WTC11 (cell line): ENCODE results near the gene GRIN2A. TPM values are rescaled to one million over a fixed set of nuclear protein-coding genes. Genes with fewer than 3 reads are reported as not detected.

Source experiments
- ATAC-seq: fragments of 200-7000 bp; cut with Tn5 transposase; 2 replicates; pipeline ENCODE4 v1.10.0; 2021; ENCODE audit warnings: mild to moderate bottlenecking, moderate library complexity
- CTCF ChIA-PET: fragments of 300-600 bp; sonication (Branson Sonifier 250); formaldehyde crosslinking; loops from one replicate; lab custom pipeline; 2021; ENCODE audit warnings: antibody characterized with exemption; lab: Charles Lee
- POLR2A ChIA-PET: fragments of 350-600 bp; sonication (Branson Sonifier 250); formaldehyde crosslinking; loops from one replicate; lab custom pipeline; 2021; ENCODE audit warnings: antibody characterized with exemption; lab: Charles Lee
- DNase-seq: peaks from one replicate; pipeline ENCODE4 v3.0.0; 2021; ENCODE audit warnings: low spot score
- H3K27ac Mint-ChIP-seq: 2 replicates; pipeline ENCODE4 v1.8.0; 2021; ENCODE audit warnings: mixed read lengths
- H3K27me3 Mint-ChIP-seq: 2 replicates; pipeline ENCODE4 v1.8.0; 2021; ENCODE audit warnings: low read depth, mild to moderate bottlenecking, moderate library complexity, mixed read lengths
- H3K36me3 Mint-ChIP-seq: 2 replicates; pipeline ENCODE4 v1.8.0; 2021; ENCODE audit warnings: mixed read lengths
- H3K4me1 Mint-ChIP-seq: 2 replicates; pipeline ENCODE4 v1.8.0; 2022; ENCODE audit warnings: mixed read lengths
- H3K4me3 Mint-ChIP-seq: 2 replicates; pipeline ENCODE4 v1.8.0; 2021; ENCODE audit warnings: mild to moderate bottlenecking, moderate library complexity, mixed read lengths
- H3K9me3 Mint-ChIP-seq: 2 replicates; pipeline ENCODE4 v1.8.0; 2021; ENCODE audit warnings: mixed read lengths
- CREB1 ChIP-seq: sonication (generic); formaldehyde crosslinking; IDR thresholded peaks from 2 replicates; pipeline ENCODE4 v1.8.0; 2023; ENCODE audit warnings: mild to moderate bottlenecking, missing genetic modification reagents
- ELF4 ChIP-seq: sonication (generic); formaldehyde crosslinking; IDR thresholded peaks from 2 replicates; pipeline ENCODE4 v1.8.1; 2022; ENCODE audit warnings: low read depth, mild to moderate bottlenecking, moderate library complexity, missing genetic modification reagents
- FOXK1 ChIP-seq: sonication (generic); formaldehyde crosslinking; IDR thresholded peaks from 2 replicates; pipeline ENCODE4 v1.8.0; 2022; ENCODE audit warnings: mild to moderate bottlenecking, moderate library complexity, missing genetic modification reagents
- GABPB1 ChIP-seq: sonication (generic); formaldehyde crosslinking; IDR thresholded peaks from 2 replicates; pipeline ENCODE4 v1.8.1; 2023; ENCODE audit warnings: mild to moderate bottlenecking, missing genetic modification reagents
- GRHL2 ChIP-seq: fragments of 250-450 bp; sonication (Bioruptor Pico); IDR thresholded peaks from 2 replicates; pipeline ENCODE4 v1.8.0; 2022; ENCODE audit warnings: mild to moderate bottlenecking, moderate library complexity; ENCODE audit not compliant: insufficient replicate concordance, severe bottlenecking
- HMGA2 ChIP-seq: fragments of 250-450 bp; sonication (Bioruptor Pico); IDR thresholded peaks from 2 replicates; pipeline ENCODE4 v1.4.0; 2021; ENCODE audit warnings: mild to moderate bottlenecking, moderate library complexity
- JAZF1 ChIP-seq: fragments of 250-450 bp; sonication (Bioruptor Pico); IDR thresholded peaks from 2 replicates; pipeline ENCODE4 v1.9.0; 2021; ENCODE audit warnings: moderate library complexity, mild to moderate bottlenecking, inconsistent platforms
- JUN ChIP-seq: sonication (generic); formaldehyde crosslinking; IDR thresholded peaks from 2 replicates; pipeline ENCODE4 v1.8.0; 2023; ENCODE audit warnings: mild to moderate bottlenecking, missing genetic modification reagents
- KAT7 ChIP-seq: sonication (generic); formaldehyde crosslinking; IDR thresholded peaks from 2 replicates; pipeline ENCODE4 v1.8.1; 2023; ENCODE audit warnings: missing genetic modification reagents, mild to moderate bottlenecking, borderline replicate concordance
- NFATC4 ChIP-seq: fragments of 250-450 bp; sonication (Bioruptor Pico); IDR thresholded peaks from 2 replicates; pipeline ENCODE4 v1.9.0; 2021; ENCODE audit warnings: mild to moderate bottlenecking
- OVOL2 ChIP-seq: fragments of 250-450 bp; sonication (Bioruptor Pico); IDR thresholded peaks from 2 replicates; pipeline ENCODE4 v1.9.0; 2021; ENCODE audit warnings: mild to moderate bottlenecking, borderline replicate concordance
- SMAD3 ChIP-seq: sonication (generic); formaldehyde crosslinking; IDR thresholded peaks from 2 replicates; pipeline ENCODE4 v1.8.0; 2022; ENCODE audit warnings: missing genetic modification reagents, mild to moderate bottlenecking, borderline replicate concordance
- SP1 ChIP-seq: sonication (generic); formaldehyde crosslinking; conservative IDR thresholded peaks from 2 replicates; pipeline ENCODE4 v1.8.1; 2022; ENCODE audit warnings: missing genetic modification reagents
- TEAD4 ChIP-seq: sonication (generic); formaldehyde crosslinking; IDR thresholded peaks from 2 replicates; pipeline ENCODE4 v1.8.0; 2022; ENCODE audit warnings: mild to moderate bottlenecking, missing genetic modification reagents
- TP53 ChIP-seq: sonication (generic); formaldehyde crosslinking; IDR thresholded peaks from 2 replicates; pipeline ENCODE4 v1.8.1; 2023; ENCODE audit warnings: mild to moderate bottlenecking, missing genetic modification reagents
- ZNF232 ChIP-seq: sonication (generic); formaldehyde crosslinking; IDR thresholded peaks from 2 replicates; pipeline ENCODE4 v1.8.0; 2022; ENCODE audit warnings: mild to moderate bottlenecking, missing genetic modification reagents
- ZNF317 ChIP-seq: sonication (generic); formaldehyde crosslinking; IDR thresholded peaks from 2 replicates; pipeline ENCODE4 v1.8.1; 2023; ENCODE audit warnings: low read depth, mild to moderate bottlenecking, moderate library complexity, missing genetic modification reagents, borderline replicate concordance
- ZNF396 ChIP-seq: fragments of 250-450 bp; sonication (Bioruptor Pico); IDR thresholded peaks from 2 replicates; pipeline ENCODE4 v1.8.0; 2021; ENCODE audit warnings: mild to moderate bottlenecking, moderate library complexity, borderline replicate concordance
- total RNA-seq: library from RNA; stranded (reverse); gene quantifications from 3 replicates; pipeline ENCODE4 v1.2.3, GENCODE V29; 2021
- TF ChIP-seq, protein P1 (sequence below): sonication (generic); formaldehyde crosslinking; IDR thresholded peaks from 2 replicates; pipeline ENCODE4 v1.8.1; 2023; ENCODE audit warnings: mild to moderate bottlenecking, missing genetic modification reagents
- TF ChIP-seq, protein P2 (sequence below): fragments of 250-450 bp; sonication (Bioruptor Pico); IDR thresholded peaks from 2 replicates; pipeline ENCODE4 v2.1.2; 2022; ENCODE audit warnings: mild to moderate bottlenecking, moderate library complexity
- TF ChIP-seq, protein P3 (sequence below): fragments of 250-450 bp; sonication (Bioruptor Pico); IDR thresholded peaks from 2 replicates; pipeline ENCODE4 v1.8.0; 2021; ENCODE audit warnings: mild to moderate bottlenecking
- TF ChIP-seq, protein P4 (sequence below): fragments of 250-450 bp; sonication (Bioruptor Pico); IDR thresholded peaks from 2 replicates; pipeline ENCODE4 v1.9.0; 2021; ENCODE audit warnings: mild to moderate bottlenecking, borderline replicate concordance
- TF ChIP-seq, protein P5 (sequence below): sonication (generic); formaldehyde crosslinking; IDR thresholded peaks from 2 replicates; pipeline ENCODE4 v1.8.0; 2022; ENCODE audit warnings: mild to moderate bottlenecking, missing genetic modification reagents
- TF ChIP-seq, protein P6 (sequence below): fragments of 250-450 bp; sonication (Bioruptor Pico); IDR thresholded peaks from 2 replicates; pipeline ENCODE4 v1.9.0; 2021; ENCODE audit warnings: mild to moderate bottlenecking

Gene GRIN2A
- total RNA-seq, 1 experiment from 2014 or later = 3.5 TPM

DNA sequence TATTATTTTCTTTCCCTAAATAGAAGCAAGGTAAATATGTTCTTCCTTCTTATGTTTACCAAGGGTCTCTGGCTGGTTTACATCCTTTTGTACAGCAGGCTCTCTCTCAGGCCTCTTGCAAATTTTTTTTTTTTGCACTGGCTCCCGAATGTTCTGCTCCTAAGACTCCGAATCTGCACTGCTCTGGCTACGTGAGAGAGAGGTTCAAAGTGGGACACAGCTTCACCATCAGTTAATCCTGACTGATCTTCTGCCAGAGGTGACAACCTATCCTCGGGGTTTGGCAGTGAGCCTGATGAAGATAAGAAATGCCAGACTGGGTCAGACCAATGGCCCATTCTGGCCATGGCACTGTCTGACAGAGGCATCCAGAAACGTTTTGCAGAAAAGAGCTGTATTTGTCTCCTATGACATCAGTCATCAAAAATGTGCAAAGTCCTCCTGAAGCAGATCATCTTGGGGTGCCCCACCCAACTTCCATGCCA is 136.9 kb downstream of the GRIN2A start:
- Mint-ChIP-seq H3K4me3 (no peak overlapping the region), H3K27ac (no peak overlapping the region), H3K9me3 (peaks cover 10% of the 10 kb centered on the region; the same call in 1 of the 2 replicates), H3K36me3 (no peaks in the 10 kb centered on the region), H3K4me1 (peaks cover 4% of the 10 kb centered on the region), H3K27me3 (no peaks in the 10 kb centered on the region)
- ChIA-PET CTCF (interaction anchor here (1.5 kb wide), 1 partner anchor 789 kb away, joined by 4 read pairs; no protein-coding TSS in a partner anchor), POLR2A (interaction anchor here (0.7 kb wide), 1 partner anchor 58 kb away, joined by 3 read pairs; no protein-coding TSS in a partner anchor)
- no peak for ATAC-seq
- no peak for DNase-seq
- TF ChIP-seq JAZF1 (no peak), OVOL2 (CRISPR knock-in tag) (no peak), GRHL2 (CRISPR knock-in tag) (no peak)
- TF ChIP-seq, protein P1, sequence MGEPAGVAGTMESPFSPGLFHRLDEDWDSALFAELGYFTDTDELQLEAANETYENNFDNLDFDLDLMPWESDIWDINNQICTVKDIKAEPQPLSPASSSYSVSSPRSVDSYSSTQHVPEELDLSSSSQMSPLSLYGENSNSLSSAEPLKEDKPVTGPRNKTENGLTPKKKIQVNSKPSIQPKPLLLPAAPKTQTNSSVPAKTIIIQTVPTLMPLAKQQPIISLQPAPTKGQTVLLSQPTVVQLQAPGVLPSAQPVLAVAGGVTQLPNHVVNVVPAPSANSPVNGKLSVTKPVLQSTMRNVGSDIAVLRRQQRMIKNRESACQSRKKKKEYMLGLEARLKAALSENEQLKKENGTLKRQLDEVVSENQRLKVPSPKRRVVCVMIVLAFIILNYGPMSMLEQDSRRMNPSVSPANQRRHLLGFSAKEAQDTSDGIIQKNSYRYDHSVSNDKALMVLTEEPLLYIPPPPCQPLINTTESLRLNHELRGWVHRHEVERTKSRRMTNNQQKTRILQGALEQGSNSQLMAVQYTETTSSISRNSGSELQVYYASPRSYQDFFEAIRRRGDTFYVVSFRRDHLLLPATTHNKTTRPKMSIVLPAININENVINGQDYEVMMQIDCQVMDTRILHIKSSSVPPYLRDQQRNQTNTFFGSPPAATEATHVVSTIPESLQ (CRISPR knock-in tag) = no peak

DNA sequence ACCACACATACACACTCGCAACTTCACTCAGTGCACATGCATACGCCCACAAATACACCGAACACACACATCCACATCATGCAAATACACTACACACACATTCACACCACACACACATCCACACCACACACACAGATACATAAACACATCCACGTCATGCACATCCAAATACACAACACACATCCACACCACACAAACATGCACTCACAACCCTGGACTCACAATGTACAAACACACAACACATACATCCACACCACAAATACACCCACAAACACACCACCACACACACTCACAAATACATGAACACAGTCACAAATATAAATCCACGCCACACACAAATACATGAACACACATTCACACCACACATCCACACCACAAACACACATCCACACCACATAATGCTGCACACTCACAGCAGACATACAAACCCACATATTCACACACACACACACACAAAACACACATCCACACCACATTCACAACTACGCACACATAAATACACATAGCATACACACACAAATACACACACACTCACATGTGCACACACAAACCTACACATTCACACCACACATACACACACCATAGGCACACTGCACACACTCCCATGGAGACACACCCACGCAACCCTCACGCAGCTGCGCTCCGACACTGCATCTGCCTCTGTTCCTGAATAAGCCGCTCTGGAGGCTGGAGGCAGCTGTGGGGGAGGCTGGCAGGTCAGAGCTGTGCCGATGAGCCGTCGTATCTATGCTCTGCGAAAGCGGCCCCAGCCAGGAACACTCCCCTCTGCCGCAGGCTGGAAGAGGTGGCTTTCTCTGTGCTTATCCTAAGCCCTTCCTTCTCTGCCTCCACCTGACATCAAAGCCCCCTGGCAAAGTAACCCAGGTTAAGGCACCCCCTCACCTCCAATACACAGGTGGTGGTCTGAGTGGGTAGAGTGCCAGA is 141.8 kb downstream of the GRIN2A start:
- Mint-ChIP-seq H3K27me3 (peaks cover 4% of the 10 kb centered on the region), H3K36me3 (no peaks in the 10 kb centered on the region), H3K4me1 (peaks cover 10% of the 10 kb centered on the region), H3K9me3 (peaks cover 3% of the 10 kb centered on the region; the same call in 1 of the 2 replicates), H3K4me3 (no peak overlapping the region), H3K27ac (no peak overlapping the region)
- peak; percentile 21; the same call in 1 of the 2 replicates for ATAC-seq
- DNase-seq = peak; percentile 38
- ChIA-PET CTCF (no interaction called here), POLR2A (interaction anchor here (0.6 kb wide), 1 partner anchor 142 kb away, joined by 3 read pairs; the partner anchor contains the start of gene GRIN2A)
- no peak for TF ChIP-seq TEAD4 (CRISPR knock-in tag)
- no peak for TF ChIP-seq SP1
- no peak for TF ChIP-seq HMGA2 (CRISPR knock-in tag)
- TF ChIP-seq GABPB1 (CRISPR knock-in tag) = no peak
- TF ChIP-seq, protein P2, sequence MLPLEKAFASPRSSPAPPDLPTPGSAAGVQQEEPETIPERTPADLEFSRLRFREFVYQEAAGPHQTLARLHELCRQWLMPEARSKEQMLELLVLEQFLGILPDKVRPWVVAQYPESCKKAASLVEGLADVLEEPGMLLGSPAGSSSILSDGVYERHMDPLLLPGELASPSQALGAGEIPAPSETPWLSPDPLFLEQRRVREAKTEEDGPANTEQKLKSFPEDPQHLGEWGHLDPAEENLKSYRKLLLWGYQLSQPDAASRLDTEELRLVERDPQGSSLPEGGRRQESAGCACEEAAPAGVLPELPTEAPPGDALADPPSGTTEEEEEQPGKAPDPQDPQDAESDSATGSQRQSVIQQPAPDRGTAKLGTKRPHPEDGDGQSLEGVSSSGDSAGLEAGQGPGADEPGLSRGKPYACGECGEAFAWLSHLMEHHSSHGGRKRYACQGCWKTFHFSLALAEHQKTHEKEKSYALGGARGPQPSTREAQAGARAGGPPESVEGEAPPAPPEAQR (CRISPR knock-in tag) = no peak
- no peak for TF ChIP-seq NFATC4
- no peak for TF ChIP-seq SMAD3 (CRISPR knock-in tag)
- no peak for TF ChIP-seq FOXK1 (CRISPR knock-in tag)
- no peak for TF ChIP-seq JUN (CRISPR knock-in tag)
- no peak for TF ChIP-seq ZNF396 (CRISPR knock-in tag)
- TF ChIP-seq, protein P3, sequence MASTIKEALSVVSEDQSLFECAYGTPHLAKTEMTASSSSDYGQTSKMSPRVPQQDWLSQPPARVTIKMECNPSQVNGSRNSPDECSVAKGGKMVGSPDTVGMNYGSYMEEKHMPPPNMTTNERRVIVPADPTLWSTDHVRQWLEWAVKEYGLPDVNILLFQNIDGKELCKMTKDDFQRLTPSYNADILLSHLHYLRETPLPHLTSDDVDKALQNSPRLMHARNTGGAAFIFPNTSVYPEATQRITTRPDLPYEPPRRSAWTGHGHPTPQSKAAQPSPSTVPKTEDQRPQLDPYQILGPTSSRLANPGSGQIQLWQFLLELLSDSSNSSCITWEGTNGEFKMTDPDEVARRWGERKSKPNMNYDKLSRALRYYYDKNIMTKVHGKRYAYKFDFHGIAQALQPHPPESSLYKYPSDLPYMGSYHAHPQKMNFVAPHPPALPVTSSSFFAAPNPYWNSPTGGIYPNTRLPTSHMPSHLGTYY (CRISPR knock-in tag) = no peak
- TF ChIP-seq ZNF232 (CRISPR knock-in tag) = no peak
- no peak for TF ChIP-seq TP53 (CRISPR knock-in tag)
- TF ChIP-seq CREB1 (CRISPR knock-in tag) = no peak
- TF ChIP-seq, protein P4, sequence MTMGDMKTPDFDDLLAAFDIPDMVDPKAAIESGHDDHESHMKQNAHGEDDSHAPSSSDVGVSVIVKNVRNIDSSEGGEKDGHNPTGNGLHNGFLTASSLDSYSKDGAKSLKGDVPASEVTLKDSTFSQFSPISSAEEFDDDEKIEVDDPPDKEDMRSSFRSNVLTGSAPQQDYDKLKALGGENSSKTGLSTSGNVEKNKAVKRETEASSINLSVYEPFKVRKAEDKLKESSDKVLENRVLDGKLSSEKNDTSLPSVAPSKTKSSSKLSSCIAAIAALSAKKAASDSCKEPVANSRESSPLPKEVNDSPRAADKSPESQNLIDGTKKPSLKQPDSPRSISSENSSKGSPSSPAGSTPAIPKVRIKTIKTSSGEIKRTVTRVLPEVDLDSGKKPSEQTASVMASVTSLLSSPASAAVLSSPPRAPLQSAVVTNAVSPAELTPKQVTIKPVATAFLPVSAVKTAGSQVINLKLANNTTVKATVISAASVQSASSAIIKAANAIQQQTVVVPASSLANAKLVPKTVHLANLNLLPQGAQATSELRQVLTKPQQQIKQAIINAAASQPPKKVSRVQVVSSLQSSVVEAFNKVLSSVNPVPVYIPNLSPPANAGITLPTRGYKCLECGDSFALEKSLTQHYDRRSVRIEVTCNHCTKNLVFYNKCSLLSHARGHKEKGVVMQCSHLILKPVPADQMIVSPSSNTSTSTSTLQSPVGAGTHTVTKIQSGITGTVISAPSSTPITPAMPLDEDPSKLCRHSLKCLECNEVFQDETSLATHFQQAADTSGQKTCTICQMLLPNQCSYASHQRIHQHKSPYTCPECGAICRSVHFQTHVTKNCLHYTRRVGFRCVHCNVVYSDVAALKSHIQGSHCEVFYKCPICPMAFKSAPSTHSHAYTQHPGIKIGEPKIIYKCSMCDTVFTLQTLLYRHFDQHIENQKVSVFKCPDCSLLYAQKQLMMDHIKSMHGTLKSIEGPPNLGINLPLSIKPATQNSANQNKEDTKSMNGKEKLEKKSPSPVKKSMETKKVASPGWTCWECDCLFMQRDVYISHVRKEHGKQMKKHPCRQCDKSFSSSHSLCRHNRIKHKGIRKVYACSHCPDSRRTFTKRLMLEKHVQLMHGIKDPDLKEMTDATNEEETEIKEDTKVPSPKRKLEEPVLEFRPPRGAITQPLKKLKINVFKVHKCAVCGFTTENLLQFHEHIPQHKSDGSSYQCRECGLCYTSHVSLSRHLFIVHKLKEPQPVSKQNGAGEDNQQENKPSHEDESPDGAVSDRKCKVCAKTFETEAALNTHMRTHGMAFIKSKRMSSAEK = no peak
- TF ChIP-seq KAT7 = no peak
- TF ChIP-seq, protein P5, sequence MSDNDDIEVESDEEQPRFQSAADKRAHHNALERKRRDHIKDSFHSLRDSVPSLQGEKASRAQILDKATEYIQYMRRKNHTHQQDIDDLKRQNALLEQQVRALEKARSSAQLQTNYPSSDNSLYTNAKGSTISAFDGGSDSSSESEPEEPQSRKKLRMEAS = no peak
- TF ChIP-seq, protein P6, sequence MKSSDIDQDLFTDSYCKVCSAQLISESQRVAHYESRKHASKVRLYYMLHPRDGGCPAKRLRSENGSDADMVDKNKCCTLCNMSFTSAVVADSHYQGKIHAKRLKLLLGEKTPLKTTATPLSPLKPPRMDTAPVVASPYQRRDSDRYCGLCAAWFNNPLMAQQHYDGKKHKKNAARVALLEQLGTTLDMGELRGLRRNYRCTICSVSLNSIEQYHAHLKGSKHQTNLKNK = no peak
- no peak for TF ChIP-seq ZNF317 (CRISPR knock-in tag)
- TF ChIP-seq ELF4 (CRISPR knock-in tag) = no peak
